Cardiac fibroblast (primary cell): ENCODE measurements around the gene EEPD1.
"Not testable (repeated sequence)": the region's sequence is repeated elsewhere in the genome, so short reads cannot be mapped to it uniquely, and the experiment has no call there.

ENCODE experiments used
- DNase-seq, 2 donors: peaks; one replicate each; pipeline versions ENCODE4 v3.0.0 to v3.0.0-alpha.2; 2010; ENCODE audit warnings: low read depth in 2 of 2
- H3K4me3 ChIP-seq, 2 donors: replicated peaks in 1 of 2; 1 replicate in 1 of 2; 2 replicates in 1 of 2; pipeline ENCODE4 v1.5.1; 2011; ENCODE audit warnings: low read depth in 2 of 2, low read length in 2 of 2, mild to moderate bottlenecking in 2 of 2, moderate library complexity in 1 of 2
- TF ChIP-seq, protein P1 (sequence below): IDR thresholded peaks from one replicate; pipeline ENCODE4 v1.5.1; 2011; ENCODE audit warnings: low read depth, mild to moderate bottlenecking, low read length, inconsistent platforms

The EEPD1 gene

GRCh38 chr7:36152756-36153570, at the start of gene EEPD1:
Gene EEPD1 (plus strand): TSS chr7:36153254. CDS start chr7:36154325, 1,071 bp downstream.
- peak within 1 kb of the TSS; percentile 56 to 59 for H3K4me3 ChIP-seq
- TF ChIP-seq, protein P1, sequence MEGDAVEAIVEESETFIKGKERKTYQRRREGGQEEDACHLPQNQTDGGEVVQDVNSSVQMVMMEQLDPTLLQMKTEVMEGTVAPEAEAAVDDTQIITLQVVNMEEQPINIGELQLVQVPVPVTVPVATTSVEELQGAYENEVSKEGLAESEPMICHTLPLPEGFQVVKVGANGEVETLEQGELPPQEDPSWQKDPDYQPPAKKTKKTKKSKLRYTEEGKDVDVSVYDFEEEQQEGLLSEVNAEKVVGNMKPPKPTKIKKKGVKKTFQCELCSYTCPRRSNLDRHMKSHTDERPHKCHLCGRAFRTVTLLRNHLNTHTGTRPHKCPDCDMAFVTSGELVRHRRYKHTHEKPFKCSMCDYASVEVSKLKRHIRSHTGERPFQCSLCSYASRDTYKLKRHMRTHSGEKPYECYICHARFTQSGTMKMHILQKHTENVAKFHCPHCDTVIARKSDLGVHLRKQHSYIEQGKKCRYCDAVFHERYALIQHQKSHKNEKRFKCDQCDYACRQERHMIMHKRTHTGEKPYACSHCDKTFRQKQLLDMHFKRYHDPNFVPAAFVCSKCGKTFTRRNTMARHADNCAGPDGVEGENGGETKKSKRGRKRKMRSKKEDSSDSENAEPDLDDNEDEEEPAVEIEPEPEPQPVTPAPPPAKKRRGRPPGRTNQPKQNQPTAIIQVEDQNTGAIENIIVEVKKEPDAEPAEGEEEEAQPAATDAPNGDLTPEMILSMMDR: no peak
- DNase-seq: peak; percentile 99 to 100

DNA sequence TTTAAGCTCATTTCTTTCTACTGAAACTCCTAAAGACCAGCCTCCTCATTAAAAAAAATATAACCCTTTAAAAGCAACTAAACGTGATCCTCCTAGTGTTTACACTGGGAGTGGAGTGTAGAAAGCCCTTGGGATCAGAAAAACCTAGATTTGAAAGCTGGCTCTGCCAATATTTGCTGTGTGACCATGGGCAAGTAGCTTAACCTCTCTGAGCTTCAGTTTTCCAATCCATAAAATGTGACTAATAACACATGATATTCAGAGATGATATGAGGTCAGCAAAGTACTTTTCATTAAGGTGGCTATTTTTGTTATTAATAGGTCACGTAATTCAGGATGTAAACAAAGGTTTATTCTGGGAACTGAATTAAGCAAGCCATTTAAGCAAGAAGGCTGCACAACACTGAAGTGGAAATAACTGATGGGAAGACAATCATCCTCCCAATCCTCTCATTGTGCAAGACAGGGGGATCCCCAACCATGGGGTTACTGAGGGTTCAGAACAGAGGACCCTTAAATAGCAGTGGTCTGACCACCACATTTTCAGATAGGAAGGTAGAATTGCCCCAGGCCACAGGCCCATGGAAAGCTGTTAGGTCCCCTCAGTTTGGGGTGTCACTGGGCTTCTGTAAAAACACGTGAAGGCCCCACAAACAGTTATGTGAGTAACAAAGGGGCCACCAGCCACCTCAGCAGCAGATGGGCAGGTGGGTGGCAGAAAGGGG, 49.1 kb upstream of the EEPD1 start:
- no peak for DNase-seq
- H3K4me3 ChIP-seq: no peak overlapping the region
- TF ChIP-seq, protein P1: no peak

GRCh38 chr7:36106972-36107908, 45.8 kb upstream of the EEPD1 start:
- not testable (repeated sequence) for DNase-seq, H3K4me3 ChIP-seq

DNA sequence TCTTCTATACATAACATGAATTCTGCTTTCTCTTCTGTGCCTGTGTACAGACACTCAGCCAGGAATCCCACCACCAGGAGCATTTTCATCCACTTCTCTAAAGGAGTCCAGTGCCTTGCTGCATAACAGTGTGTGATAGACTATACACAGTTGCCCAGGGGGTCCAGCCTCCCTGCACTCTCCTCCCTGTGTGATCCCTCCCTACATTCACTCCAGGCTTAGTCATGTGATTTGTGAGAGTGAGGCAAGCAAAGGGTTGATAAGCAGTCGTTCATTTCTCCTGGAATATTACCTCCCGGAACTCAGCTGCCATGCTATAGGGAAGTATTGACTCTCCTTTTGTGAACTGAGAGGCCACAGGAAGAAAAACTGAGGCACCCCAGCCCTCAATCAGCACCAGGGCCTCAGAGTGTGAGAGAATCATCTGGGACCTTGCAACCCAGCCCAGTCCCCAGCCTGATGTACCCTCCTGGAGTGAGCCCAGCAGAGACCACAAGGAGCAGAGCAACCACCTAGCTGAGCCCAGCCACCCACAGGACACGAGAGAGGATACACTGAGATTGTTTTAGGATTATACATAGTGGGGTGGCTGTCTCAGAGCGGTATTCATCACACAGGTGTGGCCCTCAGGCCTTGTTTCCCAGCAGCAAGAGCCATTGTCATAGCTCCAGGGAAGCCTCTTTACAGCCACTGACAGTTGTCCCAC, 45.0 kb upstream of the EEPD1 start:
- no peak for DNase-seq
- TF ChIP-seq, protein P1: no peak

GRCh38 chr7:36109013-36109627, 43.9 kb upstream of the EEPD1 start:
- TF ChIP-seq, protein P1: no peak
- H3K4me3 ChIP-seq: no peak overlapping the region
- DNase-seq: no peak

More for the DNA sequence above, 45.0 kb upstream of the EEPD1 start:
- no peak overlapping the region for H3K4me3 ChIP-seq

- TF ChIP-seq, protein P1: no peak
- H3K4me3 ChIP-seq: no peak overlapping the region
- no peak for DNase-seq
Observed at GRCh38 chr7:36110584-36110983, 42.5 kb upstream of the EEPD1 start.
